ENCODE results near the gene KRT36.

KRT36 gene

GRCh38 chr17:41521574-41522261 is 32.0 kb upstream of the KRT36 start:
- no peak for DNase-seq (ENCODE audit: low read depth)

- no peak for DNase-seq (ENCODE audit: low read depth)
Observed at GRCh38 chr17:41520821-41521521, 31.3 kb upstream of the KRT36 start.

GRCh38 chr17:41519501-41520224 is 30.0 kb upstream of the KRT36 start:
- DNase-seq (ENCODE audit: low read depth) = no peak

GRCh38 chr17:41518789-41519449 is 29.2 kb upstream of the KRT36 start, which contains the start of gene KRT15:
KRT15 (minus strand) TSS chr17:41518890; CDS start chr17:41518827, 63 bp downstream.
- DNase-seq (ENCODE audit: low read depth) = no peak

GRCh38 chr17:41518031-41518430 is 28.3 kb upstream of the KRT36 start:
- DNase-seq (ENCODE audit: low read depth) = no peak

GRCh38 chr17:41516830-41517283 is 27.1 kb upstream of the KRT36 start:
- no peak for DNase-seq (ENCODE audit: low read depth)

GRCh38 chr17:41516147-41516829 is 26.6 kb upstream of the KRT36 start:
- no peak for DNase-seq (ENCODE audit: low read depth)

- no peak for DNase-seq (ENCODE audit: low read depth)
Observed at GRCh38 chr17:41513168-41513547, 23.4 kb upstream of the KRT36 start.

GRCh38 chr17:41512546-41513167 is 22.9 kb upstream of the KRT36 start:
- no peak for DNase-seq (ENCODE audit: low read depth)

- DNase-seq (ENCODE audit: low read depth) = no peak
Observed at GRCh38 chr17:41511716-41512115, 22.0 kb upstream of the KRT36 start.

- DNase-seq (ENCODE audit: low read depth) = no peak
Observed at GRCh38 chr17:41511116-41511515, 21.4 kb upstream of the KRT36 start.

GRCh38 chr17:41510251-41511065 is 20.7 kb upstream of the KRT36 start:
- no peak for DNase-seq (ENCODE audit: low read depth)

GRCh38 chr17:41507315-41507880 is 17.7 kb upstream of the KRT36 start:
- DNase-seq (ENCODE audit: low read depth) = no peak

- DNase-seq (ENCODE audit: low read depth) = no peak
Observed at GRCh38 chr17:41505809-41506767, 16.4 kb upstream of the KRT36 start.

GRCh38 chr17:41505007-41505808 is 15.5 kb upstream of the KRT36 start, which contains the start of gene KRT13:
KRT13 (minus strand) TSS chr17:41505612; CDS start chr17:41505550, 62 bp downstream.
- DNase-seq (ENCODE audit: low read depth) = no peak

- DNase-seq (ENCODE audit: low read depth) = no peak
Observed at GRCh38 chr17:41504246-41504977, 14.7 kb upstream of the KRT36 start.

- DNase-seq (ENCODE audit: low read depth) = no peak
Observed at GRCh38 chr17:41503202-41503601, 13.5 kb upstream of the KRT36 start.
